GM21360 (cell line): ENCODE results near the gene TAF11L7.
"Not testable (repeated sequence)": the region's sequence is repeated elsewhere in the genome, so short reads cannot be mapped to it uniquely, and the experiment has no call there.

Source experiments
- ATAC-seq: cut with Tn5 transposase; IDR thresholded peaks from one replicate; pipeline ENCODE4 v1.9.1; 2021; ENCODE audit warnings: mild to moderate bottlenecking, moderate library complexity; ENCODE audit not compliant: unreplicated experiment

Gene TAF11L7

GRCh38 chr5:17585658-17586057, at the start of gene TAF11L7:
TAF11L7 (minus strand) TSS chr5:17585758.
- not testable (repeated sequence) for ATAC-seq

GRCh38 chr5:17634160-17634559, 48.6 kb upstream of the TAF11L7 start, which contains the start of gene TAF11L14:
TAF11L14 (plus strand) TSS chr5:17634460.
- no peak for ATAC-seq

DNA sequence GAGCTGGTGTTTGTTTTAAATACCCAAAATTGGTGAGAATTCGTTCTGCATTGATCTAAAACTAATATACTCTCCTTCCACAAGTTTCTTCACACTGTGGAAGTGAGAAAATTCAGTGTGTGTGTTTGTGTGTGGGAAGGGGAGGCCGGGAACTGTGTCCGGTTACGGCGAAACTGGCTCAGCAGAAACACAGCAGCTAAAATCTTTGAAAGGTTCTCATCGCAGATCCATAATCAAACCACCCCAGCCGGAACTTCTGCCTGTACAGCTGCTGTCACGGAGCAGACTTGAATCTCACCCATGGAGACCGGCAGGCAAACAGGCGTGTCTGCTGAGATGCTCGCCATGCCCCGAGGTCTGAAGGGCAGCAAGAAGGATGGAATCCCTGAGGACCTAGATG, 46.2 kb upstream of the TAF11L7 start, which contains the start of gene TAF11L13:
TAF11L13 (plus strand) TSS at position 301 of the 400 bp plus-strand sequence.
- not testable (repeated sequence) for ATAC-seq

- no peak for ATAC-seq
Observed at GRCh38 chr5:17625686-17626085, 40.1 kb upstream of the TAF11L7 start.

- no peak for ATAC-seq
Observed at GRCh38 chr5:17620627-17621026, 35.1 kb upstream of the TAF11L7 start.

- ATAC-seq = no peak
Observed at GRCh38 chr5:17619354-17619753, 33.8 kb upstream of the TAF11L7 start.

DNA sequence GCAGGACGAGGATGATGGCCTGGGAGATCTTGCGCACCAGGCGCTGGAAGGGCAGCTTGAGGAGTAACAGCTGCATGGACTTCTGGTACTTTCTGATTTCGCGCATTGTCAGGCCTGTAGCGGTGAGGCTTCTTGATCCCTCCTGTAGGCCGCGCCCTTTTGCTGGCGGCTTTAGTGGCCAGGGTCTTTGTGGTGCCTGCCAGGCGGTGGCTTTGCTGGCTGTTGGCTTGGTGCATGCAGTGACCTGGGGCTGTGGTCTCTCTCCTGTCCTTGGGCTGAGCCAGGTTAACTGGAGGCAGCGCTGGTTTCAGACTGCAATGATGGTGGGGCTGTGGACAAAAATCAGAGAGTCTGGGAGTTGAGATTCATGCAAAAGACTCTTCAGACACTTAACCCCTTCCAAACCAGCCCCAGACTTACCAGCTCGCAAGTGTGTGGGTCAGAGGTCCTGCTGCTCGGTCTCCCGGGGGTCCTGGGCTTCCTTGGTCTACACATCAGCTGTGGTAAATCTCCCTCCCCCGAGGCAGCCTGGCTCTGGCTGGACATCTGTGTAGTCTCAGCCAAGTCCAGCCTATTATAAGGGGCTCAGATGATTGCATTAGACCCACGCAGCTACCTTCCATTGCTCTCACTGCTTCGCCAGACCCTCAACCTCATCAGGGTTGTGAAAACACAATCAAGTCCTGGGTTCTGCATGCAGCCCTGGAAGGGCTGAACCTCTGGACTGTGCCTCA, 29.5 kb upstream of the TAF11L7 start:
- no peak for ATAC-seq

DNA sequence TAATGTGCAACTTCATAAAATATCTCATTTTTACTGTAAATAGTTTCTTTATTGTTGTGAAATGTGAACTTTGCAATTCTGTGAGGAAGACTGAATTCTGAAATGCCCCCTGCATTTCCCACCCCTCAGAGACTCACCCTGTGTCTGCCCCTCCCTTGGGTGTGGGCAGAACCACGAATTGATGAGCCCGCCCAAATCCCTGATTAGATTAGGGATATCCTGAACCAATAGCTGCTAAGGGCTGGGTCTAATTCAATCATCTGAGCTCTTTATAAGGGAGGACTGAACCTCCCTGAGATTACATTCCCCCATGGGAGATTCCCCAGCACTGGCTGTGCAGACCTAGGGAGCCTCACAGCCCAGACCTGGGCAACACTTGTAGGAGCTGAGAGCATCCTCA, 24.5 kb upstream of the TAF11L7 start, which contains the start of gene TAF11L12:
TAF11L12 (plus strand) TSS at position 301 of the 400 bp plus-strand sequence.
- not testable (repeated sequence) for ATAC-seq

DNA sequence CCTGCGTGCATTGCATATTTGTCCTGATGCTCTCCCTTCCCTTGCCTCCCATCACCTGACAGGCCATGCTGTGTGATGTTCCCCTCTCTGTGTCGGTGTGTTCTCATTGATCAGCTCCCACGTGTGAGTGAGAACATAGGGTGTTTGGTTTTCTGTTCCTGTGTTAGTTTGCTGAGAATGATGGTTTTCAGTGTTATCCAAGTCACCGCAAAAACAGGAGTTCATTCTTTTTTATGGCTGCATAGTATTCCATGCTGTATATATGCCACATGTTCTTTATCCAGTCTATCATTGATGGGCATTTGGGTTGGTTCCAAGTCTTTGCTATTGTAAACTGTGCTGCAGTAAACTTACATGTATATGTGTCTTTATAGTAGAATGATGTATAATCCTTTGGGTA, 21.9 kb upstream of the TAF11L7 start:
- ATAC-seq = not testable (repeated sequence)

DNA sequence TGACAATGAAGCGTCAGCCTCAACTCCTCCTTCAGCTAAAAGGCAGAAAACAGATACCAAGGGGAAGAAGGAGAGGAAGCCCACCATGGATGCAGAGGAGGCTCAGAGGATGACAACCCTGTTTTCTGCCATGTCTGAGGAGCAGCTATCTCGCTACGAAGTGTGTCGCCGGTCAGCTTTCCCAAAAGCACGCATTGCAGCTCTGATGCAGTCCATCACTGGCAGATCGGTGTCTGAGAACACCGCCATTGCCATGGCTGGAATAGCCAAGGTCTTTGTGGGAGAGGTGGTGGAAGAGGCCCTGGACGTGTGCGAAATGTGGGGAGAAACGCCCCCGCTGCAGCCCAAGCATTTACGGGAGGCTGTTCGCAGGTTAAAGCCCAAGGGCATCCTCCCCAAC, 19.4 kb upstream of the TAF11L7 start:
- ATAC-seq = no peak

DNA sequence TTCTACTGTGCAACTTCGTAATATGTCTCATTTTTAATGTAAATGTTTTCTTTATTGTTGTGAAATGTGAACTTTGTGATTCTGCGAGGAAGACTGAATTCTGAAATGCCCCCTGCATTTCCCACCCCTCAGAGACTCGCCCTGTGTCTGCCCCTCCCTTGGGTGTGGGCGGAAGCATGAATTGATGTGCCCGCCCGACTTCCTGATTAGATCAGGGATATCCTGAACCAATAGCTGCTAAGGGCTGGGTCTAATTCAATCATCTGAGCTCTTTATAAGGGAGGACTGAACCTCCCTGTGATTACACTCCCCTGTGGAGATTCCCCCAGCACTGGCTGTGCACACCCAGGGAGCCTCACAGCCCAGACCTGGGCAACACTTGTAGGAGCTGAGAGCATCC, 18.3 kb upstream of the TAF11L7 start, which contains the start of gene TAF11L11:
TAF11L11 (plus strand) TSS at position 304 of the 400 bp plus-strand sequence.
- not testable (repeated sequence) for ATAC-seq

DNA sequence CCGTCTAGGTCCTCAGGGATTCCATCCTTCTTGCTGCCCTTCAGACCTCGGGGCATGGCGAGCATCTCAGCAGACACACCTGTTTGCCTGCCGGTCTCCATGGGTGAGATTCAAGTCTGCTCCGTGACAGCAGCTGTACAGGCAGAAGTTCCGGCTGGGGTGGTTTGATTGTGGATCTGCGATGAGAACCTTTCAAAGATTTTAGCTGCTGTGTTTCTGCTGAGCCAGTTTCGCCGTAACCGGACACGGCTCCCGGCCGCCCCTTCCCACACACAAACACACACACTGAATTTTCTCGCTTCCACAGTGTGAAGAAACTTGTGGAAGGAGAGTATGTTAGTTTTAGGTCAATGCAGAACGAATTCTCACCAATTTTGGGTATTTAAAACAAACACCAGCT, 12.2 kb upstream of the TAF11L7 start, which contains the start of gene TAF11L10:
TAF11L10 (minus strand) TSS at position 101 of the 400 bp plus-strand sequence.
- not testable (repeated sequence) for ATAC-seq

DNA sequence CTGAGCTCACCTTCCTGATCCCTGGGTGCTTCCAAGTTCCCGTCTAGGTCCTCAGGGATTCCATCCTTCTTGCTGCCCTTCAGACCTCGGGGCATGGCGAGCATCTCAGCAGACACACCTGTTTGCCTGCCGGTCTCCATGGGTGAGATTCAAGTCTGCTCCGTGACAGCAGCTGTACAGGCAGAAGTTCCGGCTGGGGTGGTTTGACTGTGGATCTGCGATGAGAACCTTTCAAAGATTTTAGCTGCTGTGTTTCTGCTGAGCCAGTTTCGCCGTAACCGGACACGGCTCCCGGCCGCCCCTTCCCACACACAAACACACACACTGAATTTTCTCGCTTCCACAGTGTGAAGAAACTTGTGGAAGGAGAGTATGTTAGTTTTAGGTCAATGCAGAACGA, 8.7 kb upstream of the TAF11L7 start, which contains the start of gene TAF11L9:
TAF11L9 (minus strand) TSS at position 140 of the 400 bp plus-strand sequence.
- not testable (repeated sequence) for ATAC-seq

GRCh38 chr5:17590860-17591259, 5.3 kb upstream of the TAF11L7 start, which contains the start of gene TAF11L8:
TAF11L8 (minus strand) TSS chr5:17590960.
- ATAC-seq = not testable (repeated sequence)
